SK-N-SH (cell line): ENCODE results near the gene NKIRAS1. TPM values are rescaled to one million over a fixed set of nuclear protein-coding genes. Genes with fewer than 3 reads are reported as not detected.
A peak's percentile ranks its signal among the peaks of the same experiment; 100 is the strongest.

ENCODE experiments used
- CTCF ChIA-PET: fragments of 300-600, 350-600 bp; formaldehyde crosslinking; extraction: SDS; loops from one replicate; lab custom pipeline; 2021; lab: Yijun Ruan, JAX
- POLR2A ChIA-PET: fragments of 350-600 bp; sonication (Branson Sonifier 250); formaldehyde crosslinking; extraction: SDS; loops from one replicate; lab custom pipeline; 2020; ENCODE audit warnings: antibody characterized with exemption, inconsistent platforms; lab: Yijun Ruan, JAX
- DNase-seq: peaks from one replicate; pipeline ENCODE4 v3.0.0; 2012
- H2AFZ ChIP-seq: fragments of 200-600 bp; sonication (generic); 2 replicates; pipeline ENCODE4 v1.8.1; 2016; ENCODE audit warnings: antibody characterized with exemption, mild to moderate bottlenecking, low read depth
- H3F3A ChIP-seq: fragments of 200-600 bp; sonication (generic); replicated peaks from 2 replicates; pipeline ENCODE3; 2016; ENCODE audit warnings: antibody characterized with exemption, mild to moderate bottlenecking; ENCODE audit not compliant: insufficient read depth
- H3K27ac ChIP-seq, 2 experiments: fragments of 200-500 bp in 1 of 2; fragments of 200-600 bp in 1 of 2; sonication (Bioruptor generic) in 1 of 2; sonication (generic), shearing (Covaris generic) in 1 of 2; 2 replicates each; pipeline versions ENCODE4 v1.5.1 to v1.6.1; 2014 to 2016; ENCODE audit warnings: low read depth in 2 of 2, inconsistent platforms in 1 of 2, low read length in 1 of 2, mild to moderate bottlenecking in 1 of 2, mixed read lengths in 1 of 2
- H3K27me3 ChIP-seq: fragments of 200-600 bp; sonication (generic), shearing (Covaris generic); 2 replicates; pipeline ENCODE4 v1.6.1; 2016; ENCODE audit warnings: mixed run types; ENCODE audit not compliant: insufficient read depth
- H3K36me3 ChIP-seq, 2 experiments: fragments of 200-500 bp in 1 of 2; fragments of 200-600 bp in 1 of 2; sonication (Bioruptor generic) in 1 of 2; sonication (generic) in 1 of 2; replicated peaks in 1 of 2; 2 replicates each; pipeline versions ENCODE3 to v1.5.1; 2014 to 2016; ENCODE audit warnings: low read length in 1 of 2, mild to moderate bottlenecking in 1 of 2; ENCODE audit not compliant: insufficient read depth in 2 of 2, control insufficient read depth in 1 of 2
- H3K4me1 ChIP-seq, 2 experiments: fragments of 200-500 bp in 1 of 2; fragments of 200-600 bp in 1 of 2; sonication (Bioruptor generic) in 1 of 2; sonication (generic), shearing (Covaris generic) in 1 of 2; 2 replicates each; pipeline versions ENCODE4 v1.5.1 to v1.6.1; 2014 to 2016; ENCODE audit warnings: low read depth in 1 of 2, low read length in 1 of 2, mixed run types in 1 of 2; ENCODE audit not compliant: insufficient read depth in 2 of 2, control insufficient read depth in 1 of 2
- H3K4me2 ChIP-seq: fragments of 200-600 bp; sonication (generic), shearing (Covaris generic); 2 replicates; pipeline ENCODE4 v1.6.1; 2017; ENCODE audit warnings: mixed run types
- H3K4me3 ChIP-seq, 2 experiments: fragments of 200-500 bp in 1 of 2; fragments of 200-600 bp in 1 of 2; sonication (Bioruptor generic) in 1 of 2; sonication (generic), shearing (Covaris generic) in 1 of 2; 2 replicates each; pipeline versions ENCODE4 v1.5.1 to v1.8.1; 2014 to 2016; ENCODE audit warnings: low read depth in 2 of 2, inconsistent platforms in 1 of 2, low read length in 1 of 2, mild to moderate bottlenecking in 1 of 2, mixed read lengths in 1 of 2, moderate library complexity in 1 of 2
- H3K79me2 ChIP-seq: fragments of 200-600 bp; sonication (generic); 2 replicates; pipeline ENCODE4 v1.8.1; 2017; ENCODE audit warnings: mild to moderate bottlenecking; ENCODE audit not compliant: insufficient read depth
- H3K9ac ChIP-seq: fragments of 200-600 bp; sonication (generic); 2 replicates; pipeline ENCODE4 v1.6.1; 2017; ENCODE audit warnings: mixed run types
- H3K9me2 ChIP-seq: fragments of 200-600 bp; sonication (generic); 2 replicates; pipeline ENCODE4 v1.6.1; 2017; ENCODE audit warnings: mixed run types
- H3K9me3 ChIP-seq: fragments of 200-600 bp; sonication (generic); 2 replicates; pipeline ENCODE4 v1.6.1; 2017; ENCODE audit warnings: mixed run types, mild to moderate bottlenecking, moderate library complexity
- H4K20me1 ChIP-seq: fragments of 200-600 bp; sonication (generic); 2 replicates; pipeline ENCODE4 v1.6.1; 2017; ENCODE audit warnings: mild to moderate bottlenecking, mixed run types; ENCODE audit not compliant: insufficient read depth
- EP300 ChIP-seq, 2 experiments: IDR thresholded peaks; 2 replicates each; pipeline versions ENCODE4 v1.4.0 to v1.6.1; 2012; ENCODE audit warnings: borderline replicate concordance in 1 of 2, low read depth in 1 of 2, low read length in 1 of 2
- FOXJ3 ChIP-seq: sonication (generic); formaldehyde crosslinking; IDR thresholded peaks from 2 replicates; pipeline ENCODE4 v1.5.1; 2020; ENCODE audit warnings: mild to moderate bottlenecking, missing genetic modification reagents
- IRF3 ChIP-seq: fragments of 150-350 bp; IDR thresholded peaks from 2 replicates; pipeline ENCODE4 v1.6.1; 2016; ENCODE audit warnings: mild to moderate bottlenecking, low read depth, low read length
- PBX3 ChIP-seq: IDR thresholded peaks from 2 replicates; pipeline ENCODE4; 2012
- RCOR1 ChIP-seq: fragments of 150-350 bp; IDR thresholded peaks from 2 replicates; pipeline ENCODE4 v1.6.1; 2017; ENCODE audit warnings: antibody characterized with exemption, low read length
- SIN3A ChIP-seq: IDR thresholded peaks from 2 replicates; pipeline ENCODE4 v1.6.1; 2012; ENCODE audit warnings: low read depth, mild to moderate bottlenecking, low read length, moderate library complexity, borderline replicate concordance
- TEAD4 ChIP-seq: IDR thresholded peaks from 2 replicates; pipeline ENCODE4 v1.4.0; 2012; ENCODE audit warnings: mild to moderate bottlenecking, borderline replicate concordance; ENCODE audit not compliant: insufficient read depth
- USF2 ChIP-seq: fragments of 150-350 bp; IDR thresholded peaks from 2 replicates; pipeline ENCODE4 v1.6.1; 2017; ENCODE audit warnings: antibody characterized with exemption, low read length, low read depth, borderline replicate concordance
- ZBTB33 ChIP-seq: IDR thresholded peaks from 2 replicates; pipeline ENCODE4 v1.4.0; 2012; ENCODE audit warnings: low read depth, borderline replicate concordance
- WGBS: methylation state at CpG from one replicate; pipeline ENCODE4 v1.1.6; 2017; ENCODE audit warnings: low lambda C conversion rate; 5-methylcytosine and 5-hydroxymethylcytosine counted together
- polyA plus RNA-seq, 3 experiments: library from polyadenylated mRNA; depleted of rRNA; stranded (reverse); fragments of >200 nt; gene quantifications; 2 replicates each; pipeline ENCODE4 v1.2.3, GENCODE V29; 2012

Gene NKIRAS1
- polyA plus RNA-seq, 1 of the 3 experiments (the other 2 are of a cell fraction), result 8.1 TPM

- Histone ChIP-seq H3K4me3 (no peak overlapping the region), H3K36me3 (peaks cover 26 to 34% of the 10 kb centered on the region in 2 experiments), H3K27me3 (no peaks in the 10 kb centered on the region), H3K9me2 (no peaks in the 10 kb centered on the region), H3K4me2 (peak overlapping the region; percentile 96; the same call in 1 of the 2 replicates), H3K9ac (no peak overlapping the region), H4K20me1 (peaks cover 16% of the 10 kb centered on the region), H3K4me1 (peaks cover 0 to 12% of the 10 kb centered on the region in 2 experiments; a peak in 2 of 4 replicates), H3K9me3 (no peaks in the 10 kb centered on the region), H3K27ac (no peak overlapping the region), H3K79me2 (peaks cover 83% of the 10 kb centered on the region), H3F3A (peaks cover 21% of the 10 kb centered on the region), H2AFZ (no peak overlapping the region)
- TF ChIP-seq PBX3 (no peak), IRF3 (no peak), SIN3A (no peak), RCOR1 (no peak), USF2 (no peak), TEAD4 (no peak), FOXJ3 (CRISPR knock-in tag) (no peak), ZBTB33 (no peak), EP300 (IDR thresholded peaks at IDR 0.05; ENCODE audit: borderline replicate concordance in 1 of 2, low read depth in 1 of 2, low read length in 1 of 2) (no peak)
- POLR2A ChIA-PET, result no interaction called here
- WGBS, result 89% methylated on average over 3 of the region's 3 CpGs
- DNase-seq, result no peak
- CTCF ChIA-PET, result interaction anchor here (0.9 kb wide), 1 partner anchor 769 kb away, joined by 3 read pairs; no protein-coding TSS in a partner anchor
These were observed 2.7 kb downstream of the NKIRAS1 start for GRCh38 chr3:23913873-23914743.
